AG04450 (cell line): ENCODE measurements around the gene PSD. TPM values are rescaled to one million over a fixed set of nuclear protein-coding genes. Genes with fewer than 3 reads are reported as not detected.
A peak's percentile ranks its signal among the peaks of the same experiment; 100 is the strongest.
"Not testable (repeated sequence)": the region's sequence is repeated elsewhere in the genome, so short reads cannot be mapped to it uniquely, and the experiment has no call there.

Experiments used
- CTCF ChIA-PET: fragments of 300-600, 350-600 bp; formaldehyde crosslinking; extraction: SDS; loops from one replicate; lab custom pipeline; 2022; ENCODE audit warnings: antibody characterized with exemption, inconsistent platforms; lab: Charles Lee
- POLR2A ChIA-PET: fragments of 350-600 bp; formaldehyde crosslinking; extraction: SDS; loops from one replicate; lab custom pipeline; 2021; ENCODE audit warnings: antibody characterized with exemption, inconsistent platforms; lab: Yijun Ruan, JAX
- DNase-seq: peaks from one replicate; pipeline ENCODE4 v3.0.0-alpha.2; 2011; ENCODE audit warnings: low read depth, low spot score
- H3K27ac ChIP-seq: one replicate; pipeline ENCODE4 v1.5.1; 2012; ENCODE audit warnings: low read depth, low read length, control low read depth
- H3K27me3 ChIP-seq: one replicate; pipeline ENCODE4 v1.6.0; 2012; ENCODE audit warnings: low read length; ENCODE audit not compliant: control insufficient read depth, insufficient read depth
- H3K4me3 ChIP-seq: 2 replicates; pipeline ENCODE4 v1.5.1; 2011; ENCODE audit warnings: mild to moderate bottlenecking, low read depth, low read length, control low read depth
- H3K9me3 ChIP-seq: 2 replicates; pipeline ENCODE4 v1.5.1; 2012; ENCODE audit warnings: low read length; ENCODE audit not compliant: control insufficient read depth, insufficient read depth
- polyA plus RNA-seq: library from polyadenylated mRNA; depleted of rRNA; stranded (reverse); fragments of >200 nt; gene quantifications from 2 replicates; pipeline ENCODE4 v1.2.3, GENCODE V29; 2011
- TF ChIP-seq, protein P1 (sequence below): IDR thresholded peaks from 2 replicates; pipeline ENCODE4 v1.5.1; 2011; ENCODE audit warnings: low read depth, low read length, control low read depth, inconsistent platforms

Gene PSD
- polyA plus RNA-seq, 1 experiment: 5.5 TPM

DNA sequence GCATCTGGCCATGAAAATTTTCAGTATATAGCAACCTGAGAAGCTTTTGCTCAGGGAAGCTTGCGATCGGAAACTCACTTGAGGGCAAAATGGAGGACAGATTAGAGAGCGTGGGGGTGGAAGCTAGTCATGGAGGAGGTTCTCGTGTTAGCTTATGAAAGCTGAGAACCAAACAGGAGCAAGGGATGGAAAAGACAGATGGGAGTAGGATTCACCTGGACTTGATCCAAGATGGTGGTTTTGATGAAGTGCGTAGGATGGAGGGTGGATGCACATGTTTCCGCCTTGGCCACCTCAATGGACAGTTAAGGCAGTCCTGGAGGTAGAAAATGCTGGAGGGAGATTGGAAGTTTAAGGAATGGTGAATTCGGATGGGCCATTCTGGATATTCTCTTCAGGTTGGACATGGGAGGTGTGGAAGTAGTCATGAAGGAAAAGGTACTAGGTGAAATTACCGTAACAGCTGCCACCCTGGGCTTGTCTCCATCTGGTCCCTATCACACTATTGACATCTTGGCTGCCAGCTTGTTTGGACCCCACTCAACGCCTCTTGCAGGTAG, 39.1 kb upstream of the PSD start:
- Histone ChIP-seq H3K9me3 (no peaks in the 10 kb centered on the region), H3K27me3 (peaks cover 3% of the 10 kb centered on the region), H3K27ac (no peak overlapping the region), H3K4me3 (no peak overlapping the region)
- TF ChIP-seq, protein P1, sequence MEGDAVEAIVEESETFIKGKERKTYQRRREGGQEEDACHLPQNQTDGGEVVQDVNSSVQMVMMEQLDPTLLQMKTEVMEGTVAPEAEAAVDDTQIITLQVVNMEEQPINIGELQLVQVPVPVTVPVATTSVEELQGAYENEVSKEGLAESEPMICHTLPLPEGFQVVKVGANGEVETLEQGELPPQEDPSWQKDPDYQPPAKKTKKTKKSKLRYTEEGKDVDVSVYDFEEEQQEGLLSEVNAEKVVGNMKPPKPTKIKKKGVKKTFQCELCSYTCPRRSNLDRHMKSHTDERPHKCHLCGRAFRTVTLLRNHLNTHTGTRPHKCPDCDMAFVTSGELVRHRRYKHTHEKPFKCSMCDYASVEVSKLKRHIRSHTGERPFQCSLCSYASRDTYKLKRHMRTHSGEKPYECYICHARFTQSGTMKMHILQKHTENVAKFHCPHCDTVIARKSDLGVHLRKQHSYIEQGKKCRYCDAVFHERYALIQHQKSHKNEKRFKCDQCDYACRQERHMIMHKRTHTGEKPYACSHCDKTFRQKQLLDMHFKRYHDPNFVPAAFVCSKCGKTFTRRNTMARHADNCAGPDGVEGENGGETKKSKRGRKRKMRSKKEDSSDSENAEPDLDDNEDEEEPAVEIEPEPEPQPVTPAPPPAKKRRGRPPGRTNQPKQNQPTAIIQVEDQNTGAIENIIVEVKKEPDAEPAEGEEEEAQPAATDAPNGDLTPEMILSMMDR: no peak
- POLR2A ChIA-PET: no interaction called here
- DNase-seq: no peak
- CTCF ChIA-PET: interaction anchor here (1.0 kb wide), 1 partner anchor 58 kb away, joined by 3 read pairs; no protein-coding TSS in a partner anchor

DNA sequence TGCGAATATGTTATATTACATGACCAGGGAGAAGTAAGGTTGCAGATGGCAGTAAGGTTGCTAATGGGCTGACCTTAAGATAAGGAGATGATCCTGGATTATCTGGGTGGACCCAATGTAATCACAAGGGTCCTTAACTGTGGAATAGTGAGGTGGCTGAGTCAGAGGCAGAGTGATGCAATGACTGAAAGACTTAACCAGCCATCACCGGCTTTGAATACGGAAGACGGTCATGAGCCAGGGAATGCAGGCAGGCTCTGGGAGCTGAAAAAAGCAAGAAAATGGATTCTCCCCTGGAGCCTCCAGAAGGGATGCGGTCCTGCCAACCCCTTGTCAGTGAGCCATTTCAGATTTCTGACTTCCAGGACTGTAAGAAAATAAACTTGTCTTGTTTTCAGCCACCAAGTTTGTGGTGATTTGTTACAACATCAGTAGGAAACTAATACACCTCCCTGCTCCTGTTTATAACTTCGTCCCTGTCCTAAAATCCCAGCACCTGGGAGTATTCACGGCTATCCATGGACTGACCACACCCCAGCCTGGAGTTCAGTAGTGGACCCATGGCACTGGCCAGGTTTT, 37.4 kb upstream of the PSD start:
- TF ChIP-seq, protein P1: no peak
- ChIA-PET CTCF (interaction anchor here (1.0 kb wide), 1 partner anchor 152 kb away, joined by 3 read pairs; no protein-coding TSS in a partner anchor), POLR2A (no interaction called here)
- no peak overlapping the region for H3K4me3 ChIP-seq
- H3K27me3 ChIP-seq: no peaks in the 10 kb centered on the region
- H3K27ac ChIP-seq: peak overlapping the region; percentile 72
- DNase-seq: peak; percentile 59
- no peaks in the 10 kb centered on the region; the same call in 1 of the 2 replicates for H3K9me3 ChIP-seq

DNA sequence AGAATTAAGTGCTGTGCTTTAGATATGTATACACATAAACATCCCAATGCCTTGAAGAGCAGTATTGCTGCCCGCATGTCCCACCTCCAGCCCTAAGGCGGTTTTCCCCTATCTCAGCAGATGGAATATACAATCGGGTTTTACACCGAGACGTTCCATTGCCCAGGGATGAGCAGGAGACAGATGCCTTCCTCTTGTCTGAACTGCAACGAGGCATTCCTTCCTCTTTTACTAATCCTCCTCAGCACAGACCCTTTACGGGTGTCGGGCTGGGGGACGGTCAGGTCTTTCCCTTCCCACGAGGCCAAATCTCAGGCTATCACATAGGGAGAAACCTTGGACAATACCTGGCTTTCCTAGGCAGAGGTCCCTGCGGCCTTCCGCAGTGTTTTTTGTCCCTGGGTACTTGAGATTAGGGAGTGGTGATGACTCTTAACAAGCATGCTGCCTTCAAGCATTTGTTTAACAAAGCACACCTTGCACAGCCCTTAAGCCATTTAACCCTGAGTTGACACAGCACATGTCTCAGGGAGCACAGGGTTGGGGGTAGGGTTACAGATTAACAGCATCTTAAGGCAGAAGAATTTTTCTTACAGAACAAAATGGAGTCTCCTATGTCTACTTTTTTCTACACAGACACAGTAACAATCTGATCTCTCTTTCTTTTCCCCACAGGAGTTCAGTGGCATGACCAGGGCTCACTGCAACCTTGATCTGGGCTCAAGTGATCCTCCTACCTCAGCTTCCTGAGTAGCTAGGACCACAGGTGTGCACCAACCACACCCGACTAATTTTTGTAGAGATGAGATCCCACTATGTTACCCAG, 36.3 kb upstream of the PSD start:
- H3K9me3 ChIP-seq, H3K27me3 ChIP-seq, CTCF ChIA-PET, H3K27ac ChIP-seq, H3K4me3 ChIP-seq, POLR2A ChIA-PET, DNase-seq: not testable (repeated sequence)

DNA sequence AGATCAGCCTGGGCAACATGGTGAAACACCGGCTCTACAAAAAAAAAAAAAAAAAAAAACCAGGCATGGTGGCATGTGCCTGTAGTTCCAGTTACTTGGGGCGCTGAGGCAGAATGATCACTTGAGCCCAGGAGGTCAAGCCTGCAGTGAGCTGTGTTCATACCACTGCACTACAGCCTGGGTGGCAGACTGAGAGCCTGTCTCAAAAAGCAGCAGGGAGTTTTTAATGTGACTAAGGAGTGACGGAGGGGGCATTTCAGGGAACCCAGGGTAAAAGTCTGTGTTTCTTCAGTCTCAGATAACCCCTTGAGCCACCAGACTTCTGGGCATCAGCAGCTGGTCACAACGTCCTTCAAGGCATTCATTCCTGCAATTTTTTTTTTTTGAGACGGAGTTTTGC, 34.9 kb upstream of the PSD start:
- Histone ChIP-seq H3K27me3 (no peaks in the 10 kb centered on the region), H3K9me3 (no peaks in the 10 kb centered on the region; the same call in 1 of the 2 replicates), H3K27ac (peak overlapping the region; percentile 4), H3K4me3 (no peak overlapping the region)
- DNase-seq: no peak
- TF ChIP-seq, protein P1: no peak
- ChIA-PET POLR2A (interaction anchor here (1.6 kb wide), 1 partner anchor 21 kb away, joined by 10 read pairs; the partner anchor contains the start of gene CUEDC2), CTCF (interaction anchor here (0.5 to 1.2 kb wide), 10 partner anchors 9 to 1473 kb away, joined by 3 to 6 read pairs (median 3); no protein-coding TSS in a partner anchor)

DNA sequence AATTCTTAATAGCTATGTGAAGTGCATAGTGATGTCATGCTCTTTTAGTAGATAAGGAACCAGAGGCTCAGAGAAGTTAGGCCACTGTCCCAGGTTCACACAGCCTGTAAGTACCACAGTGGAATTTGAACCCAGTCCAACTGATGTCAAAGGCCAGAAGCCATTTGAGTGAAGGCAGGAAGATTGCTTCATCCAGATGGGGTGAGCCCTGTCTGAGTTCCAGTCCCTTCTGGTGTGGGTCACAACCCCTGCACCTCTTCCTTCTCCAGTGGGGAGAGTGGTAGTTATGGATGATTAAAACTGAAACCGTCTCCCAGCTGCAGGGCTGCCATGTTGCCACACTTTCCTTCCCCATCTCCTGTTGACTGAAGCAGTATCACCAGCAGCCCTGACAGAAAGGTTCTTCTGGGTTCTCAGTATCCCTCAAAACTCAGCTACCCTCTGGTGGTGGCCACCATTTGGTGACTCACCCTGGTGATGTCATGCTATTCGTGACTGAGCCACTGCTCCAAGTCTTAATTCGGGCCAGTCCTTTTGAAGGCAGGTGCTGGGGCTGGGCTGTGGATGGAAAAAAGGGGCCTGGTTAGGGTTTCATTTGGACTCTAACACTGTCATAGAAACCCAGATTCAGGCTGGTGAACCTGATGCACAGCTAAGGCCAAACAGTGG, 34.2 kb upstream of the PSD start:
- Histone ChIP-seq H3K4me3 (no peak overlapping the region), H3K27ac (no peak overlapping the region), H3K27me3 (no peaks in the 10 kb centered on the region), H3K9me3 (no peaks in the 10 kb centered on the region; the same call in 1 of the 2 replicates)
- CTCF ChIA-PET: interaction anchor here (0.5 to 1.2 kb wide), 8 partner anchors 26 to 1472 kb away, joined by 3 to 6 read pairs (median 3); no protein-coding TSS in a partner anchor
- no peak for DNase-seq
- TF ChIP-seq, protein P1: no peak
- POLR2A ChIA-PET: interaction anchor here (0.7 to 1.6 kb wide), 2 partner anchors 21 to 63 kb away, joined by 4 to 10 read pairs; partner anchors contain the start of gene CUEDC2
